Mesothelial cell of epicardium (in vitro differentiated cells): ENCODE results near the gene PACRG. TPM values are rescaled to one million over a fixed set of nuclear protein-coding genes. Genes with fewer than 3 reads are reported as not detected.
"Not testable (repeated sequence)": the region's sequence is repeated elsewhere in the genome, so short reads cannot be mapped to it uniquely, and the experiment has no call there.

Experiments used
- DNase-seq, 2 experiments: peaks; one replicate each; pipeline ENCODE4 v3.0.0; 2021; ENCODE audit warnings: low spot score in 2 of 2; ENCODE audit not compliant: unreplicated experiment in 2 of 2
- H3K27ac Mint-ChIP-seq: 2 replicates; pipeline ENCODE4 v1.8.0; 2021; ENCODE audit warnings: mixed read lengths
- H3K27me3 Mint-ChIP-seq: 2 replicates; pipeline ENCODE4 v1.8.0; 2021; ENCODE audit warnings: low read depth, mixed read lengths
- H3K36me3 Mint-ChIP-seq: 2 replicates; pipeline ENCODE4 v1.8.0; 2021; ENCODE audit warnings: mixed read lengths
- H3K4me1 Mint-ChIP-seq: 2 replicates; pipeline ENCODE4 v1.8.0; 2021; ENCODE audit warnings: mixed read lengths
- H3K4me3 Mint-ChIP-seq: 2 replicates; pipeline ENCODE4 v1.8.0; 2021; ENCODE audit warnings: mild to moderate bottlenecking, moderate library complexity, mixed read lengths
- H3K9me3 Mint-ChIP-seq: 2 replicates; pipeline ENCODE4 v1.8.0; 2021; ENCODE audit warnings: mixed read lengths
- total RNA-seq: library from RNA; stranded (reverse); gene quantifications from 3 replicates; pipeline ENCODE4 v1.2.1, GENCODE V29; 2021
- TF ChIP-seq, protein P1 (sequence below): fragments of 200-600 bp; sonication (generic); IDR thresholded peaks from one replicate; pipeline ENCODE4 v1.5.0; 2021; ENCODE audit warnings: antibody characterized with exemption; ENCODE audit not compliant: unreplicated experiment

Gene PACRG
- 1.6 to 1.9 TPM (median 1.7 TPM) in 3 replicates for total RNA-seq

DNA sequence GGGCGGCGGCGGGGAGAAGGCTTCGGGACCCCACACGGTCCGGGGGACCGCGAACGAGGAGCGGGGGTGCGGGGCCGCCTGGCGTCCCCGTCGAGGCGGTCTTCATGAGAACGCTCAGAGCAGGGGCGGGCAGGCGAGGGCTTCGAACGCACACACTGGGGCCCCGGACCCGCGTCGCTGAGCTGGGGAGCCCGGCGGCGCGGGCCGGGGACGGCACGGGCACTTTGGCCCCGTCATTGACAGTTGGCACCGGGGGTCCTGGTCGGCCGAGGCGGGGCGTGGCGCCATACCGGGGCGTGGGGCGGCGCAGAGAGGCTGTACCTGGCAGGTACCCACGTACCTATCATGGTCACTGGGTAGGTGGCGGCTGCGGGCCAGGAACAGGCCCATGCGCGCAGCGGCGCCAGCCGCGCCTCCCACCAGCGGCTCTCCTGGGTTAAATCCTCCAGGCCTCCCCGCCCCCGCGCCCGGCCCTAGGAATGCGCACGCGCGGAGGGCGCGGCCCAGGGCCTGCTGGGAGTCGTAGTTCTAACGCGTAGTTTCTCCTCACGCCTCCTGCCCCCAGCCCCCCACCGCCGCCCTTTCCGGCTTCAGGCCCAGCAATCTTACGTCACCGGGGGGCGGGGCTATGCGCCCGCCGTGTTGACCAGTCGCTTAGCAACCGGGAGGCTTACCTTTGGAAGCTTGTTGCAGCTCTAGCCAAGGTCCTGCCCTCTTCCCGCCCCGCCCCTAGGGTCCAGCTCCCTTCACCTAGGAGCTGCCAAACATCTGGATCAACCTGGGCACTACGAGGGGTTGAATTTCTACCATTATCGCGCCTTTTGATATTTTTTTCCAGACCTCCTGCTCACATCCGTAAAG lies at the start of gene PACRG, which contains the start of gene PRKN:
PACRG (plus strand) TSS at position 653 of the 861 bp plus-strand sequence.
PRKN (minus strand) TSS at position 445 of the 861 bp plus-strand sequence.
- Mint-ChIP-seq H3K27ac (peak within 1 kb of the TSS; percentile 97), H3K4me3 (peak within 1 kb of the TSS; percentile 93), H3K9me3 (peaks cover 6% of the 10 kb centered on the region), H3K27me3 (peaks cover 2% of the 10 kb centered on the region), H3K36me3 (no peaks in the 10 kb centered on the region), H3K4me1 (peaks cover 8% of the 10 kb centered on the region)
- DNase-seq, result peak; percentile 100
- TF ChIP-seq, protein P1, sequence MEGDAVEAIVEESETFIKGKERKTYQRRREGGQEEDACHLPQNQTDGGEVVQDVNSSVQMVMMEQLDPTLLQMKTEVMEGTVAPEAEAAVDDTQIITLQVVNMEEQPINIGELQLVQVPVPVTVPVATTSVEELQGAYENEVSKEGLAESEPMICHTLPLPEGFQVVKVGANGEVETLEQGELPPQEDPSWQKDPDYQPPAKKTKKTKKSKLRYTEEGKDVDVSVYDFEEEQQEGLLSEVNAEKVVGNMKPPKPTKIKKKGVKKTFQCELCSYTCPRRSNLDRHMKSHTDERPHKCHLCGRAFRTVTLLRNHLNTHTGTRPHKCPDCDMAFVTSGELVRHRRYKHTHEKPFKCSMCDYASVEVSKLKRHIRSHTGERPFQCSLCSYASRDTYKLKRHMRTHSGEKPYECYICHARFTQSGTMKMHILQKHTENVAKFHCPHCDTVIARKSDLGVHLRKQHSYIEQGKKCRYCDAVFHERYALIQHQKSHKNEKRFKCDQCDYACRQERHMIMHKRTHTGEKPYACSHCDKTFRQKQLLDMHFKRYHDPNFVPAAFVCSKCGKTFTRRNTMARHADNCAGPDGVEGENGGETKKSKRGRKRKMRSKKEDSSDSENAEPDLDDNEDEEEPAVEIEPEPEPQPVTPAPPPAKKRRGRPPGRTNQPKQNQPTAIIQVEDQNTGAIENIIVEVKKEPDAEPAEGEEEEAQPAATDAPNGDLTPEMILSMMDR, result no peak

DNA sequence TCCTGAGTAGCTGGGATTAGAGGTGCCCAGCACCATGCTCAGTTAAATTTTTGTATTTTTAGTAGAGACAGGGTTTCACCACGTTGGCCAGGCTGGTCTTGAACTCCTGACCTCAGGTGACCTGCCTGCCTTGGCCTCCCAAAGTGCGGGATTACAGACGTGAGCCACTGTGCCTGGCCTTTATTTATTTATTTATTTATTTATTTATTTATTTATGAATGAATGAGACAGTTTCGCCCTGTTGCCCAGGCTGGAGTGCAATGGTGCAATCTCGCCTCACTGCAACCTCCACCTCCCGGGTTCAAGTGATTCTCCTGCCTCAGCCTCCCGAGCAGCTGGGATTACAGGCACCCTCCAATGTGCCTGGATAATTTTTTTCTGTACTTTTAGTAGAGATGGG lies 48.9 kb upstream of the PACRG start:
- H3K27ac Mint-ChIP-seq, H3K36me3 Mint-ChIP-seq, DNase-seq, H3K4me3 Mint-ChIP-seq, H3K27me3 Mint-ChIP-seq: not testable (repeated sequence)
- H3K9me3 Mint-ChIP-seq, result peaks cover 10% of the 10 kb centered on the region
- peaks cover 15% of the 10 kb centered on the region for H3K4me1 Mint-ChIP-seq

DNA sequence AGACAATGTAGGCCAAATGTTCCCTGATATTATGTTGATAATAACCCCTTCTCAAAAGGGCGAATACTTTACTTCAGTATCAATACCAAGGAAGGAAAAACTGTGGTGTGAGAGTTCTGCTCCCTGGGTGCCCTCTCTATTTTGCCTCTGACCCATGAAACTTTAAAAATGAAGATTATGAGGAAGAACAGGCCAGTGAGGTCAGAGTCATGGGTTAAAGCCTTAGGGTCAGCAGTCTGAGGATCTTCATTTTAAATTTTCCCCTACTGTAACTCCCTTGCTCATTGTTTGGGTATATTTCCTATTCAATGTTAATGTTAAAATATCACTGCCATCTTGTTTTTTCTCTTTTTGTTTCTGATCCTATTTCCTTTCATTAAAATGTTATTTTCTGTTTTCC lies 48.1 kb upstream of the PACRG start:
- TF ChIP-seq, protein P1, result no peak
- no peak for DNase-seq
- peaks cover 19% of the 10 kb centered on the region for H3K4me1 Mint-ChIP-seq
- no peaks in the 10 kb centered on the region for H3K27me3 Mint-ChIP-seq
- no peak overlapping the region for H3K4me3 Mint-ChIP-seq
- no peak overlapping the region for H3K27ac Mint-ChIP-seq
- no peaks in the 10 kb centered on the region for H3K36me3 Mint-ChIP-seq
- peaks cover 4% of the 10 kb centered on the region for H3K9me3 Mint-ChIP-seq

DNA sequence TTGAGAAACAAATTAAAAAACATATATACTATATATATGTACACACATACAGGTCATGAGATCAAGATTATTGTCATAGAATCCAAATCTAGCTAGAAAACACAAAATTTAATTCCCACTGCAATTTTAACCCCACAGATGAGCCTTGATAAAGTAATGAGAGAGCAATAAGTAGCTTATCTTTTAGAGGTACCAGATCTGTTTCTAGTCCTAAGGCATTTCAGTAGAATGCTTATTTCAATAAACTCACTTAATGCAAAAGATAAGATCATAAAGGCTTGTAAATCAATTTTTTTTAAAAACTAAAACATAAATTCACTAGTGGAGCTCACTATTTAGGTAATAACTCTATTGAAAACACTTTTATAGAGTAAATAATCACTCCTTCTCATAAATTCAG lies 47.4 kb upstream of the PACRG start:
- H3K4me1 Mint-ChIP-seq, result peaks cover 19% of the 10 kb centered on the region
- no peak overlapping the region for H3K4me3 Mint-ChIP-seq
- no peaks in the 10 kb centered on the region for H3K36me3 Mint-ChIP-seq
- H3K9me3 Mint-ChIP-seq, result peaks cover 3% of the 10 kb centered on the region
- DNase-seq, result no peak
- H3K27ac Mint-ChIP-seq, result no peak overlapping the region
- TF ChIP-seq, protein P1, result no peak
- no peaks in the 10 kb centered on the region for H3K27me3 Mint-ChIP-seq

DNA sequence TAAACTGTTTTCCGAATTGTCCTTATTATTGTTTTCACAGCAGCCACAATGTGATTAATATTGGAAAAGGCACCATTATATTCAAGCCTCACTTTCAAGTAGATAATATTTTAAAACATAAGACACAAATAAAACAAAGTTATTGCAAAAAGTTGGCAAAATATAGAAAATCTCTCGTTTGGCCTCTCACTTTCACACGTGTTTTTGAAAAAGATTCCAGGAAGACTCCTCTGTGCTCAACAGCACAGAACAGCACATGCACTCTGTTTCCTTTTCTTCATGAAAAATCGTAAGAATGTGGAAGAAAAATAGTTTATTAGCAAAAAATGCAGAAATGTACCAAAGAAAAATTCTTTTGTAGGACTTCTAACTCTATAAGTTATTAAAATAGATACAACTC lies 46.9 kb upstream of the PACRG start:
- Mint-ChIP-seq H3K9me3 (peaks cover 3% of the 10 kb centered on the region), H3K36me3 (no peaks in the 10 kb centered on the region), H3K27me3 (no peaks in the 10 kb centered on the region), H3K4me1 (peaks cover 19% of the 10 kb centered on the region), H3K4me3 (no peak overlapping the region), H3K27ac (no peak overlapping the region)
- TF ChIP-seq, protein P1, result no peak
- DNase-seq, result no peak

DNA sequence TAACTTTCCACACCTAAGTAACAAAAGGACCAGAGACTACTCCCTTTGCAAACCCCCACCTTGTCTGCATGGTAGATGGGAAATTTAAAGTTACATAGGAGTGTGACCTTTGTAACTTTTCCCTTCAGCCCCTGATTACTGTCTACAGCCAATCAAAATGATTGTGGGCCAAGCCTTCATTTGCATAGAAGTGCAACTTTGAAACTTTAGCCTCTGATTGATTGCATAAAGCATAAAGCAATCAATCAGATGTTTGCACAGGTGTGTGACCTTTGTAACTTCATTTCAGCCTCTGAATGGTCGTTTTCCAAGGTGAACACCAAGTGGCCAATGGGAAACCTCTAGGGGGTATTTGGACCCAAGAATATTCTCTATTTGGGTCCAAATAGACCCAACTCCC lies 46.3 kb upstream of the PACRG start:
- H3K27ac Mint-ChIP-seq, result no peak overlapping the region
- peaks cover 19% of the 10 kb centered on the region for H3K4me1 Mint-ChIP-seq
- H3K4me3 Mint-ChIP-seq, result no peak overlapping the region

More for the DNA sequence above, 46.3 kb upstream of the PACRG start:
- H3K36me3 Mint-ChIP-seq, result peaks cover 2% of the 10 kb centered on the region
- no peaks in the 10 kb centered on the region for H3K27me3 Mint-ChIP-seq
- no peak for DNase-seq
- TF ChIP-seq, protein P1, result no peak
- H3K9me3 Mint-ChIP-seq, result peaks cover 7% of the 10 kb centered on the region
